ENCODE data around the gene ZPLD1. TPM values are rescaled to one million over a fixed set of nuclear protein-coding genes. Genes with fewer than 3 reads are reported as not detected.

ZPLD1 gene
- total RNA-seq, 4 donors from 2014 or later = not detected

DNA sequence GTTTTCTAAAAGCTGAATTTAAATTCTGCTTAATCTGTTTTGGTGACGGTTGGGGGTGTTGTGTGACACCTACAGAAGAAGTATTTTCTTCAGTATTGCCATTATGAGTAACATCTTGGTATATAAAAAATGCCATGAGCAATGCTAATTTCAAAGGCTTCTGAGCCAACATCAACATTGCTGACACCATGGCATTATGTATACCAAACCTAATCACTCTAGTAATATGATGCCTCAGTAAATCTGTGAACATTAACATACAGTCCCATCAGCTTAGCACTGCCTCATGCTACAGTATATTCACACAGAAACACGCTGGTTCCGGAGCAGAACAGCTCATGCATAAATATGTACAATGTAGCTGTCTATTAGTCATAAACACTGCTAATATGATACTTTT, 75.8 kb downstream of the ZPLD1 start:
- WGBS, 2 donors = 31 to 32% methylated on average over 3 of the region's 3 CpGs
- TF ChIP-seq POLR2A (IDR thresholded peaks at IDR 0.05) = no peak
- TF ChIP-seq, protein P1, sequence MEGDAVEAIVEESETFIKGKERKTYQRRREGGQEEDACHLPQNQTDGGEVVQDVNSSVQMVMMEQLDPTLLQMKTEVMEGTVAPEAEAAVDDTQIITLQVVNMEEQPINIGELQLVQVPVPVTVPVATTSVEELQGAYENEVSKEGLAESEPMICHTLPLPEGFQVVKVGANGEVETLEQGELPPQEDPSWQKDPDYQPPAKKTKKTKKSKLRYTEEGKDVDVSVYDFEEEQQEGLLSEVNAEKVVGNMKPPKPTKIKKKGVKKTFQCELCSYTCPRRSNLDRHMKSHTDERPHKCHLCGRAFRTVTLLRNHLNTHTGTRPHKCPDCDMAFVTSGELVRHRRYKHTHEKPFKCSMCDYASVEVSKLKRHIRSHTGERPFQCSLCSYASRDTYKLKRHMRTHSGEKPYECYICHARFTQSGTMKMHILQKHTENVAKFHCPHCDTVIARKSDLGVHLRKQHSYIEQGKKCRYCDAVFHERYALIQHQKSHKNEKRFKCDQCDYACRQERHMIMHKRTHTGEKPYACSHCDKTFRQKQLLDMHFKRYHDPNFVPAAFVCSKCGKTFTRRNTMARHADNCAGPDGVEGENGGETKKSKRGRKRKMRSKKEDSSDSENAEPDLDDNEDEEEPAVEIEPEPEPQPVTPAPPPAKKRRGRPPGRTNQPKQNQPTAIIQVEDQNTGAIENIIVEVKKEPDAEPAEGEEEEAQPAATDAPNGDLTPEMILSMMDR (IDR thresholded peaks at IDR 0.05) = no peak
- Histone ChIP-seq H3K27ac (no peak overlapping the region), H3K36me3 (no peaks in the 10 kb centered on the region), H3K4me3 (no peak overlapping the region), H3K27me3 (no peaks in the 10 kb centered on the region), H3K4me1 (peaks cover 0 to 15% (median 0%) of the 10 kb centered on the region in 3 donors), H3K9me3 (no peaks in the 10 kb centered on the region)
- DNase-seq = no peak
- intact Hi-C loops (cut with DNase I) = no loop called here

DNA sequence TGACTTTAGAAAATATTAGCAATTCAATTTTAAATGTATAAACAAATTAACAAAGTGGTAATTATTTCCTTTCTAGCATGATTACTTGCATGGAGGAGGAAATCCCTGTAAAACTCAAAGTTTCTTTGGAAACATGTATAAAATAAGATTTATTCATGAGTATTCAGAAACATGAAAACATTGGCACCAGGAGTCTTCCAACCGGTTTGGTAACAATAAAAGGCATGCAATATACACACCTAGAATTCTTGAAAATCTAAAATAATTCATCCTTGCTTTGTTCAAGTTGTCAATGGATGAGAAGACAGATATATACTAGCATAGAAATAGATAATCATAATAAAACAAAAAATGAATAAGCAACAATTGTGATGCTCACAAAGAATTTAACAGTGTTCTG, 76.4 kb downstream of the ZPLD1 start:
- Histone ChIP-seq H3K27me3 (no peaks in the 10 kb centered on the region), H3K9me3 (no peaks in the 10 kb centered on the region), H3K4me3 (no peak overlapping the region), H3K4me1 (peaks cover 0 to 15% (median 0%) of the 10 kb centered on the region in 3 donors), H3K36me3 (no peaks in the 10 kb centered on the region), H3K27ac (no peak overlapping the region)
- DNase-seq = no peak
- intact Hi-C loops (cut with DNase I) = no loop called here
- 40 to 46% methylated on average over 1 of the region's 1 CpG for WGBS, 2 donors
- TF ChIP-seq POLR2A (IDR thresholded peaks at IDR 0.05) = no peak
- TF ChIP-seq, protein P1 (IDR thresholded peaks at IDR 0.05) = no peak

DNA sequence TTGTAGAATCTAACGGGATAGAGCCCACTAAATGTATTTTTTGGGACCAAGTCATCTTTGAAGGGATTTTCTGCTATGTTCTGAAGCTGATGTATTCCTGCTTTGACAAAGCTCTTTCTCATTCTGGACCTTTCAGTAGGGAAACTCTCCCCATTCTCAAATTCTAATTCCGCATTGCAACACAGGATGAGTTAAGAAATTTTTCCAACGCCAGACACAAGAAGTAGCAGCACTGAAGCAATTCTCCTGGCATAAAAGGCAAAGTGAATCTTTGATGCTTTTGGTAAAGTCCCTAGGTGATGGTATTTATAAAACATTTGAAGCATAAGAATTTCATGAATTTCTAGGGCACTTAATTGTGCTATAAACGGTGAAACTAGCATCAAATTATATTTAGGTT, 76.8 kb downstream of the ZPLD1 start:
- no peaks in the 10 kb centered on the region for H3K27me3 ChIP-seq
- no peaks in the 10 kb centered on the region for H3K36me3 ChIP-seq
- no peak overlapping the region for H3K4me3 ChIP-seq
- 52 to 57% methylated on average over 4 of the region's 4 CpGs for WGBS, 2 donors
- TF ChIP-seq, protein P1 (IDR thresholded peaks at IDR 0.05) = no peak
- TF ChIP-seq POLR2A (IDR thresholded peaks at IDR 0.05) = no peak
- intact Hi-C loops (cut with DNase I) = no loop called here
- no peak for DNase-seq
- peaks cover 0 to 15% (median 0%) of the 10 kb centered on the region in 3 donors for H3K4me1 ChIP-seq
- no peaks in the 10 kb centered on the region for H3K9me3 ChIP-seq
- no peak overlapping the region for H3K27ac ChIP-seq

DNA sequence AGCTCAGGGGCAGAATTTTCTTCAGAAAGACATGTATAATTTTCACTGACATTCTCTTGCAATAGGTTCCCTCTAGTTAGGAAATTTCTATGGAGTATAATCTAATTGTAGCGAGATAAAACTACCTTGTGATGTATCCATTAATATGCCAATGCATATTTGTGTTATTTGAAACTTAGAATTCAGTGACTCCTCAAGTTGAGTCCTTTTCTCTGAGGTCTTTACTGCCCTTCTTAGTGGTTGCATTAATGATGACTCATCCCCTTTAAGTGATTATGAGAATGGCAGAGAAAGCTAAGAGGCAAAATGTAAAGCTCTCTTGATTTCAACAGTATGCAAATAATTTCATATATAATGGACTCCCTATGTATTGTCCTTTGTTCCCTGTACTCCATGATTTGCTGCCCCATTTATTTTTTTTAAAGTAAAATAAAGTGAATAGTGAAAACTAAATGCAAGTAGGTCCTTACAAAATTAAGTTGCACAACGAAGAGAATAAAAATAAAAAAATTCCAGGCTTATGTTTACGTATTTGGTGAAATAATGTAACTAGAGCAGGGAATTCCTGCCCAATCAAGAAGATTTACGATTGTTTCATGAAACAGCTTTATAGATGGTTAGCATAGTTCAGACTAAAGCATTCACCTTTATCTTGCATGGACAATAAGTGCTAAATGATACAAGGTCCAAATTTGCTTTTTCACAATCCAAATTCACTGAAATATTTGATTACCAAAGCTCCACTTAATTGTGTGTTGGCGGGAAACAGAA, 78.1 kb downstream of the ZPLD1 start:
- TF ChIP-seq, protein P1 (IDR thresholded peaks at IDR 0.05) = no peak
- no peak for TF ChIP-seq POLR2A (IDR thresholded peaks at IDR 0.05)
- Histone ChIP-seq H3K4me3 (no peak overlapping the region), H3K36me3 (no peaks in the 10 kb centered on the region), H3K4me1 (peaks cover 0 to 15% (median 0%) of the 10 kb centered on the region in 3 donors), H3K27me3 (no peaks in the 10 kb centered on the region), H3K27ac (no peak overlapping the region), H3K9me3 (no peaks in the 10 kb centered on the region)
- WGBS, 2 donors = 72 to 82% methylated on average over 5 of the region's 5 CpGs
- no peak for DNase-seq
- intact Hi-C loops (cut with DNase I) = no loop called here

DNA sequence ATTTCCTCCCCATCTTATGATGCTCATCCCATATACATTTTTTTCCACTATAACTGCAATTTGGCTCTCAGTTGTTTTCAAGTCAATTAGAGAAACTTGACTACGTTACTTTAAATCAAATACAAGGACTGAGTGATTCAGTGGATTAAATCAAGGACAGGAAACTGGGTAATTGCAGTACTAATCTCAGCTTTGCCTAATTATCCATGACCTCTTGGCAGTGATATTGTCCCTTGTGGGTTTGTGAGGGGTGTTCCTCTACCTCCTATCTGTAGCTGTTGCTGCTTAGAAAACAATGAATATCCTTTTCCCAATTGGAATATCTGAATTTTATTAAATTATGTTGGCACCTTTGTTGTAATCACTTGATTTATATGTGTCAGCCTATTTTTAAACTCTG, 79.4 kb downstream of the ZPLD1 start:
- no peaks in the 10 kb centered on the region for H3K27me3 ChIP-seq
- intact Hi-C loops (cut with DNase I) = no loop called here
- H3K9me3 ChIP-seq = no peaks in the 10 kb centered on the region
- H3K4me3 ChIP-seq = no peak overlapping the region
- no peak for DNase-seq
- no peak overlapping the region for H3K27ac ChIP-seq
- H3K4me1 ChIP-seq = peaks cover 0 to 15% (median 0%) of the 10 kb centered on the region in 3 donors
- TF ChIP-seq, protein P1 (IDR thresholded peaks at IDR 0.05) = no peak
- TF ChIP-seq POLR2A (IDR thresholded peaks at IDR 0.05) = no peak
- no peaks in the 10 kb centered on the region for H3K36me3 ChIP-seq
- WGBS, 2 donors = 29 to 31% methylated on average over 1 of the region's 1 CpG

All from esophagus squamous epithelium (tissue), 5 donors.